DMS 273 treated with DMSO at 0.1 percent for 48 hours (cell line): ENCODE data around the gene MICA.
"Not testable (repeated sequence)": the region's sequence is repeated elsewhere in the genome, so short reads cannot be mapped to it uniquely, and the experiment has no call there.

ENCODE experiments used
- DNase-seq: peaks from one replicate; lab custom pipeline; 2025; lab: John Stamatoyannopoulos, UW

The MICA gene

DNA sequence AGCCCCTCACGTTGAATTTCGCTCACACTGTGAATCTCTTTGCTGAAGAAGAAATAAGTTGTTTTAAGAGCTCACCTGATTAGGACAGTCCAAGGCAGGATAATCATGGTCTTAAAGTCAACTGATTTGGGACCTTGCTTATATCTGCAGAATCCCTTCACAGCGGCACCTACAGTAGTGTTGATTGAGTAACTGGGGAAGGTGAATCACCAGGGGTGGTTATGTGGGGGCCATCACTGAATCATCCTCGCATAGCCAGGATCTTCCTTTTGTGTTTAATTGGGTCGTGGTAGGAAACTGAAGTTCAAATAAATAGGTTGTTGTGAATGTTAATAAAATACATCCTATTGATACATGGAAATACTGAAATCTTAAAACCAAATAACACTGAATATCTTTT is 20.2 kb upstream of the MICA start:
- no peak for DNase-seq

DNA sequence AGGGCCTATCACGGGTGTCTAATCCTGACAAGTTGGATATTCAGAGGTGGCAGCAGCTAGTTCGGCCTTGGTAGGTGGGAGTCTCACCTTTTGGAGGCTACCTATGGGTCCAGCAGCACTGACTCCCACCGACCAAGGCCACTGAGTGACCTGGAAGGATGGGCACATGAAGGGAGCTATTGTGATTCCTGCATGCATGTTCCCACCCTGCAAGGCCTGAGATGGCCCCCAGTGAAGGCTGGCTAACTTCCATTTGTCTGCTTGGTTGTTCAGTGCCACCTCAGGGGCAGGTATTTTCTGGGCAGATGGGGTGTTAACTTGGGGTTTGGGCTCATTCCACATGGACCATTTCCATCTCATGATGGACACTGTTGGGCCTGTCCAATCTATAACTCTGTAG is 18.4 kb upstream of the MICA start:
- DNase-seq: no peak

DNA sequence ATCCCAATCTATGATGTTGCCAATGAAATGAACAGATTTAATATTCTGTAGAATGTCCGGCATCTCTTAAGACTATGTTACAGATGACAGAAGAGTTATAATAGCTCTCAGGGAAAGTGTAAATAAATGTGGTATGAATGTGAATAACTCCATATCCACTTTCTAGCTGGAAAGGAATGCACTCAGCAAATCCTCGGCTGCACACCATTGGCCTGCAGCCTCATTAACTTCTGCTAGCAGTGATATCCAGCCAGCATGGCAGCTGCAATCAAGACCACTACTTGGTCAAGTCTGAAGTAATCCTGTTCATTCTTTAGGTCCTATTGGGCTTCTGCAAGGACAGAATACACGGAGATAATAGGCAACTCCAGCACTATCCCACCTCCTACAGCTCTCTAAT is 17.3 kb upstream of the MICA start:
- no peak for DNase-seq

DNA sequence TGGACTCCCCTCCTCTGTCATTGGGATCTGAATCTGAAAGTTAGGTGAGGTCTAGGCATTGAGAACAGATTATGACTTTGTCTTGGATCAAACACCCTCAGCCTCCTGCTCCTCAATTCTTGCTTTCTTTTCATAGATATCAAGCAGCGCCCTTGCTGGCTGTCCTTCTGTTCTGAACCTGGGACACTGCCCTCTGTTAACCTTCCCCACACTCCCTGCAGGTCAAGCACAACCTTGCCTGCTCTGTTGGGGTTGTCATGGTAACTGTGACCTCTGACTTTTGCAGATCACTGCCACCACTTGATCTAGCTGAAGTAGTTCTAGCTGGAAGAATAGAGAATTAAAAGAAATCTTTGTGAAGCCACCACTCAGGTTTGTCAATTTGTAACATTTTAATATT is 16.4 kb upstream of the MICA start:
- no peak for DNase-seq

DNA sequence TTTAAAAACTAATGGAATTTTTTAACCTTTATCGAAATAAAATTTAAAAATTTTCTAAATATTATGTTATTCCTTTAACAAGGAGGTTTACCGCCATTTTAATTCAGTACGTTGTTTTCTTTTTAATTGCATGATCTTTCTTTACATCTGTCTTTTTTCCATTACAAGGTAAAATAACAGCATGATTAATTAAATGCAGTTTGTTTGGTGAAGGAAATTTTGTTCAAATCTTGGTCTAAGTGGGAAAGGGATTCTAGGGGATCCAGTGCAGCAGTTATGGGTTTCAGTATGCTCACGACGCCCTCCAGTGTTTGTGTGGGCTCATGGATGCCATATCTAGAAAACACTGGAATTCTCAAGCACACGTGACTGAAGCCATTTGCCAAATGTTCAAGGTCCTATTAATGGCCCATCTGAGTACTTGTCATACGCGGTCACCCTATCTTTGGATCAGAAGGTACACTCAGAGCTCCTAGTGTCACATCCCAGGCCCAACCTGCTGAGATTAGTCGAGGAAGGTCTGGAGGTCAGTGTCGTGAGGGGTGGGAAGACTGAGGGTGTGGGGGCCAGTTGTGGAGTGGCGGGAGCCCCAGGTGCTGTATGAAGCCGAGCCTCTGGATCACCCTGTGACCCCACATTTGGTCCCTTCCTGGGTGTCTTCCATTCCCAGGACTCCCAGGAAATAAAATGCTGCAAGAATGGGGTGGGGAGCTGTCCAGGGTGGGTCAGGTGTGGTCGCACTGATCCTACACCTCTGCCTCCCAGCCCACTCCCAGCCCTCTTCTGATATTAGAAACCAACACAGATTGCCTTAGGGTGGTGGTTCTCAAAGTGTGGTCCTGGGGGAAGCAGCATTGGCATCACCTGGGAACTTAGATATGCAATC is 14.2 kb upstream of the MICA start:
- DNase-seq: not testable (repeated sequence)

DNA sequence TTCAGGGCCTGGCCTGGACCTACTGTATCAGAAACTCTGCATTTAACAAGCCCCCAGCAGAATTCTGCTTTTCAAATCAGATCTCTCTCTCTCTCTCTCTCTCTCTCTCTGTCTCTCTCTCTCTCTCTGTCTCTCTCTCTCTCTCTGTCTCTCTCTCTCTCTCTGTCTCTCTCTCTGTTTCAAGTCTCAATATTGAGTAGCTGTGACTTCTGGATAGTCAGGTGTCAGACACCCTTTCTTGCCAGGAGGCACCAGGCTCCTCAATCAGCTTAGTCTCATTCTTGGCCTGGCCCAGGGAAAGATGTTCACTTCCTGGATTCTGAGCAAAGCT is 13.6 kb upstream of the MICA start:
- DNase-seq: not testable (repeated sequence)

DNA sequence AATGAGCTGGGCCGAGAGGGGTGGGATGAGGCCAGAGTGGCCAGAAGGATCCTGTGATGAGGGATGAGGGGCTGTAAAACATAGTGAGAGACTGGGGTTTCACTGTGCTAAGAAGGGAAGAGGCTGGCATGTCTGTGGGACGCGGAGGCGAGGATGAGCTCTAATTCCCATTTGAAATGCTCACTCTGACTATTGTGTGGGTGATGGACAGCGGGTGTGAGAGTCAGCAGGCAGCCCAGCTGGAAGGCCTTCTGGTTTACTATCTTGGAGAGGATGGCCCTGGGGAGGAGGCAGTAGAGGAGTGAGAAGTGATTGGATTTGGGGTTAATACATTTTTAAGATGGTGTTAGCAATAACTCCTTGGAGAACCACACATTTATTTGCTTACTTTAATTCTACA is 9.5 kb upstream of the MICA start:
- DNase-seq: no peak

DNA sequence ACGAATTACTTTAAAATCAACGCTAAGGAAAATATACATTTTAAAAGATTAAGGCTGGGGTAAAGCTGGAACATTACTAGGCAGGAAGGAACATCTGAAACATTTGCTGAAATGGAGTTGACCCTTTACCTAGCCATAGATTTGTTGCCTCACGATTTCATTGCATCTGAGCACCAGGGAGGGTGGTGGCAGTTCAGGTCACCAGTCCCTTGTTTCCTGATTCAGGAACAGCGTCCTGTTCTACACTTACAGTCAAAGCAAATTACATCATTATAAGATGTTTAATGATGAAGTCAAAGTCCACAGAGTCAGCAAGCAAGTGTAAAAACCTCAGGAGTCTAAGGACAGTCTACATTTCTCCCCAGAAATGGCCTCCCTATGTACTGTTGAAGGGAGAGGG is 9.0 kb upstream of the MICA start:
- no peak for DNase-seq

DNA sequence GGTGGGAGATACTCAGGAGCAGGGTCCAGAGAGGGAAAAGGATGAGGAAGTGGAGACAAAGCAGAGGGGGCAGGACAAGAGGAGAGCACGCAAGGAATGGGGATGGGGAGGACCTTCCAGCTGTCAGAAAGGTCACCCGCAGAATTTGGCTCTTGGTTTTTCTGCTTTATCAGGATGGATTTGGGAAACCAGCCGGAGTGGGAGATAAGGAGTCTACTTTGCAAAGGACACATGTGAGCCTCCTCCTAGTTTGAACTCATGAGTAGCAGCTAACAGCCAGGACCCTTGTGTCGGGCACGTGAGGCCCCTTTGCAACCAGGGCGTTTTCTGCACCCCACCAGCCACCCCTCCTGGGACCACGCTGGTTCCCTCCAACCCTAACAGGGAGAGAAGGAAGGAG is 7.6 kb upstream of the MICA start:
- DNase-seq: no peak

DNA sequence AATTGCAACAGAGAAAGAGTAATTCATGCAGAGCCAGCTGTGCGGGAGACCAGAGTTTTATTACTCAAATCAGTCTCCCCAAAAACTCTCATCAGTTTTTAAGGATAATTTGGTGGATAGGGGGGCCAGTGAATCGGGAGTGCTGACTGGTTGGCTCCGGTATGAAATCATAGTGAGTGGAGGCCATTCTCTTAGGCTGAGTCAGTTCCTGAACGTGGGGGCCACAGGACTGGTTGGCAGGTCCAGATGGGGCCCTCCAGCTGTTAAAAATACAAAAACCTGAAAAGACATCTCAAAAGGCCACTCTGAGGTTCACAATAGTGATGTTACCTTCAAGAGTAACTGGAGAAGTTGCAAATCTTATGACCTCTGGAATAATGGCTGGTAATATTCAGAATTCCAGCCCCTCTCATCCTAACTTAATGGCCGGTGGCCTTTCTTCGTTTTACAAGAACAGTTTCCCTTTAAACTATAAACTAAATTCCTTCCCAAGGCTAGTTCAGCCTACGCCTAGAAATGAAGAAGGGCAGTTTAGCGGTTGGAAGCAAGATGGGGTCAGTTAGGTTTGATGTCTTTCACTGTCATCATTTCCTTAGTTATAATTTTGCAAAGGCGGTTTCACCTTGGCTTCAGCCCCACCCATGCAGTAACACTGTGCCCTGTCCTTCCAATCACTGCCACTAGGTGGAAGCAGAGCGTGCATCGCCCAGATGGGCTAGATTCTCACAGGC is 6.8 kb upstream of the MICA start:
- DNase-seq: peak; percentile 13

DNA sequence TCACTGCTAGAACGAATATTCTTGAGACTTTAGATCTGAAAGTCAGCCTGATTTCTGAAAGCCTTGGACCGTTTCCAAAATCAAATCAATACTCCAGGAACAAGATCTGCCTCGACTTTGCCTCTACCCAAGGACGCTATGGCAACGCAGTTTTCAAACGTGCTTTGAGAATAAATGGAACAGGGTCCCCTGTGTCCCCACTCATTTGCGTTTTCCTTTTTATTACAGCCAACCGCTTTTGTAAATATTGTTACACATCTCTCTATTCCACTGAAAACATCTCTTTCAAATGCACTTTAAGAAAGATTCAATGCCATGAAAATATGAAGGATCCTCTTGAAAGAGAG is 6.3 kb upstream of the MICA start:
- not testable (repeated sequence) for DNase-seq

DNA sequence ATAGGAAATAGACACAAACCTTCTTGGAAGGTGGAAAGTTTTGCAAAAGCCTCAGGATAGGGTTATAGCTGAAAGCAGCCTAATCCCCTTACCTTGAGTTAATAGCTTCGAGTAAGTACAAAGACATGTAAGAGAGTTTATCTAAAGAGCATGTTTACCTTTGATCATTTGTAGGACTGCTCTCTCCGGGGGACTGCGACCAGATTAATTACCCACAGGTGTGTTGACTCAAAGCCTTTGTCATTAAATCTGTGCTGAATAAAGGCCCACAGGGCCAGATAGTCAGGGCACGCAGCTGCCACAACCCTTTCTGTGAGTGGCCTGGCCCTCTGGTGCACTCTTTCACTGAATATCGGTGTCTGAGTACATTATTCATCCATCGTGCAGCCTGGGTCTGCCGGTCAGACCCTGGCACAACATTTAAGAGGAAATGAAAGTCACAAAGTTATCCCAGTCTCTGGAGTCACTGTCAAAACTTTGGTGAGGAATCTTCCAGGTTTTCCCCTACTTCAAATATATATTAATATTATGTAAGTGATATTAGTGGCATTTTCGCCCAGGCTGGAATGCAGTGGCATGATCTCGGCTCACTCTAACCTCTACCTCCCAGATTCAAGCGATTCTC is 5.4 kb upstream of the MICA start:
- no peak for DNase-seq

DNA sequence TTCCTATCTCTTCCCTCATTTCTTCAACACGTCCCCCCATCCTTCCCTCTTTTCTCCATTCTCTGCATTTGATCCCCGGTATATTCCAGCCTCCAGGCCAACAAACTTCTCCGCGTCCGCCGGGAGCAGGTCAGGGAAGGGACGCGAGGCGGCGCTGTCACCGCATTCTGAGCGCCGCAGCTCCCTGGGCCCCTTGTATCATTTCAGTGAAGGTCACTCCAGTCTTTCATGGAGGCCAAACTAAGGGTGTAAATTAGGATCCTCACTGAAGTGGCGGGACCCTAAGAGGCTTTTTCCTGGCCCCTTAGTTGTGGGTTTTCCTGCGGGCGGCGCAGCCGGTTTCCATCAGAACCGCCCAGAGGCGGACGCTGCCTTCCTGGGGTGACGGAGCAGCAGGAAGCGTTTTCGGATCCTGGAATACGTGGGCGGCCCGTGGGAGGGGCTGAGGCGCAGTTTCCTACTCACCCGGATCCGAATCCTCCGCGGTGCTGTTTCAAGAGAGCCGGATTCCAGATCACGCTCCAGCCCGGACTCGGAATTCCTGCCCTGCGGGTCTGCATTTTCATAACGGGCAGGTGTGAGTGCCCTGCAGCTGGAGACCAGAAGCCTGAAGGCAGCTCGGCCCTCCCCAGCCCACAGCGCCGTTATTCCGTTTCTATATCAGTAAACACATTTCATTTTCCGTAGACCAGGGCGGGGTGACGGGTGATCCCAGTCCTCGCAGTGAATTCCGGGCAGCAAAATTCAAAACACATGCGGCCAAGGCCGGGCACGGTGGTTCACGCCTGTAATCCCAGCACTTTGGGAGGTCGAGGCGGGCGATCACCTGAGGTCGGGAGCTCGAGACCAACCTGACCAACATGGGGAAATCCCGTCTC is 3.6 kb upstream of the MICA start:
- peak; percentile 73 for DNase-seq

DNA sequence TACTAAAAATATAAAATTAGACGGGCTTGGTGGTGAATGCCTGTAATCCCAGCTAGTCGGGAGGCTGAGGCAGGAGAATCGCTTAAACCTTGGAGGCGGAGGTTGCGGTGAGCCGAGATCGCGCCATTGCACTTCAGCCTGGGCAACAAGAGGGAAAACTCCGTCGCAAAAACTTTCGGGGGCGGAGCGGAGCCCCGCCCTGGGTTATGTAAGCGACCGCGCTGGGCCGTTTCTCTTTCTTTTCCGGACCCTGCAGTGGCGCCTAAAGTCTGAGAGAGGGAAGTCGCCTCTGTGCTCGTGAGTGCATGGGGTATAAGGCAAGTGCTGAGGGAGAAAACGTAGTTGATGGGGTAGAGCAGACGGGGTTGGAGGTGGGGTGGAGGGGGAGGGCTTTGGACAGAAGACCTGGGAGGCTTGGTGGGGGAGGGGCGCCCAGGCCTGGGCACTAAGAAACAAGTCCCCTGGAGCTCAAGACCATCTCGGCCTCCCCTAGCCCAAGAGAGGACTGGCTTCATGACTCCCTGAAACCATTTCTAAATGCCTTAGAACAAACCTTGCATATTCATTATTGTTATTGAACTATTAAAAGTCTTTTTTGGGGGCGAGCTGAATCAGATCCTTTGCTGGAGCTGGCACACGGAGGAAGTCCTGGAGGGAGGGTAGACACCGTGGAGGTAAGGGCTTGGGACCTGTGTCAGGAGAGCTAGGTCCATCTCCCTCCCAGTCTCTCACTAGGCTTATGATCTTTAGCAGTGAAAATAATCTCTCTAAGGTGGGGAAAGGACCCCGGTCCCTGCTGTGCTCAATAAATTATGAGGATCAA is 2.7 kb upstream of the MICA start:
- no peak for DNase-seq

DNA sequence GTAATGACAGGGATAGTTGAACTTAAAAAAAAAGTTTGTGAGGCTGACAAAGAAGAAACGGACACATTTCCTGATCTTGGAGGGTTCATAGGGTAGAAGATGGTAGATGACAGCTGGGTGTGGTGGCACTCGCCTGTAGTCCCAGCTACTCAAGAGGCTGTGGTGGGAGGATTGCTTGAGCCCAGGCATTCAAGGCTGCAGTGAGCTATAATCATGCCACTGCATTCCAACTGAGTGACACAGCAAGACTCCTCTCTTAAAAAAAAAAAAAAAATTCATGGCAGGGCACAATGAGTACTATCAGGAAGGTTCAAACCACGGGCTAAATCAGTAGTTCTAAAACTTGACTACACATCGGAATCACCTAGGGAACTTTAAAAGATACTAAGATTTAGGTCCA is 2.0 kb upstream of the MICA start:
- DNase-seq: no peak

DNA sequence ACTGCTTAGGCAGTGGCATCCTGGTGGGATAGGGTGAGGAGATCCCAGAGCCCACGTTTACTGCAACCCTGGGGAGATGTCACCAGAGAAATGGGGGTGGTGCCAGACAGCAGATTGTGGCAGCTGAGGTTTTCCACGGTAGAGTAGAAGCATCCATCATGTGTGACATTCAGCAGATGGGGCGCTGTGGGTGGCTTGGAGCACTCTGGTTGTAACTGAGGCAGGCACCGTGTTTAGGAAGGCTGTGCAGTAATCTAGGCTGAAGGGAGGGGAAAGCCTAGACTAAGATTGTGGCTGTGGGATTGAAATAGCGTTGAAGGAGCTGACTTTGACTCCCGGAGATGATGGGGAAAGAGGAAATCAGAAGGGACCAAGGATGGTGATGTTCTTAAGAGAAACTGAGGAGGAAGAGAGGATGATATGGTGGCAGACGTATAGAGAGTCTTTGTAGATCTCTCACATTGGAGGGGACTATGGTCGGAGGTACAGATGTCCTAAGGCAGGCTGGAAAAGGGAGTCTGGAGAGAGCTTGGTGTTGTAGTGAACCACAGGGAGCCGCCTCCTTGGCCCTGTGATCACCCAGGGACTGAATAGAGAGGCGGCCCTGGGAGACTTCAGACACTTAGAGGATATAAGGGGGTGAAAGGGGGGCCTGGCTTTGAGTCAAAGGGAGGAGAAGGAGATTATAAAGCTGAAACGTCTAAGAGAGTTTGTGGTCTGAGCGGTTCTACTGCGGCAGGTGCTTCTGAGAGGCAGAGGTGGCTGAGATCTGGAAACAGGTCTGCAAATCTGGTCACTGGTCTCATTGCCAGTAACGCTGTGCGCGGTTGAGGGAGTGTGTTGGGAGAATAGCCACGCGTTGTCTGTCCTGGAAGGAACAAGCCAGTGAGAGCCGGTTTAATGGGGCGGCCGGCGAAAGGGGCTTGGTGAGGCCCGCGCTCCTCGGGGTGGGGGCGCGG is 792 bp upstream of the MICA start:
- no peak for DNase-seq

DNA sequence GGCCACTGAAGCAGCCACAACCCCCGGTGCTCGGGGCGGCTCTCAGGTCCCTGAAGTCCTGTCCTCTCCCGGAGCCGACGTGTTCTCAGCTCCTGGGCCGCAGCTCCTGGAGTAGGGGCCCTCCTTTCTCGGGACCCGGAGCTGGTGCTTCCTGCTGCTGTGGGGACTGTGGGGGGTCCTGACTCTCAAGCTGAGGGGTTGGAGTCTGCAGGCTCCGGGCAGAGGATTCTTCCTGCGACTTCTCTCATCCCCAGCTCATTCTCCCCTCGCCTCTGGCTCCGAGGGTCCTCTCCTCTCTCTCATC is 618 bp downstream of the MICA start:
- DNase-seq: not testable (repeated sequence)

DNA sequence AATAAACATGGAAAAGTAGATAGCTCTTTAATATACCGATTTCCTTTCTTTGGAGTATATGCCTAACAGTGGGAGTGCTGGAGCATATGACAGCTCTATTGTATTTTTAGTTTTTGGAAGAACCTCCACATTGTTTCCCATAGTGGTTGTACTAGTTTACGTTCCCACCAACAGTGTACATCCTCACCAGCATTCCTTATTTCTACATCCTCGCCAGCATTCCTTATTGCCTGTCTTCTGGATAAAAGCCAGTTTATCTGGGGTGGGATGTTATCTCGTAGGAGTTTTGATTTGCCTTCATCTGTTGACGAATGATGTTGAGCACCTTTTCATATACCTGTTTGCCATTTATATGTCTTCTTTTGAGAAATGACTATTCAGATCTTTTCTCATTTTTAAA is 2.6 kb downstream of the MICA start:
- no peak for DNase-seq

DNA sequence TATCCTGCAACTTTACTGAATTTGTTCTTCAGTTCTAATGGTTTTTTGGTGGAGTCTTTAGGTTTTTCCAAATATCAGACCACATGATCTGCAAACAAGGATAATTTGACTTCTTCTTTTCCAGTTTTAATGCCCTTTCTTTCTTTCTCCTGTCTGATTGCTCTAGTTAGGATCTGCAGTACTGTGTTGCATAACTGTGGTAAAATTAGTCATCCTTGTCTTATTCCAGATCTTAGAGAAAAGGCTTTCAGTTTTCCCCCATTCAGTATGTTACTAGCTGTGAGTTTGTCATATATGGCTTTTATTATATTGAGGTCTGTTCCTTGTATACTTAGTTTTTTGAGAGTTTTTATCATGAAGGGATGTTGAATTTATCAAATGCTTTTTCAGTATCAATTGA is 4.3 kb downstream of the MICA start:
- DNase-seq: no peak

DNA sequence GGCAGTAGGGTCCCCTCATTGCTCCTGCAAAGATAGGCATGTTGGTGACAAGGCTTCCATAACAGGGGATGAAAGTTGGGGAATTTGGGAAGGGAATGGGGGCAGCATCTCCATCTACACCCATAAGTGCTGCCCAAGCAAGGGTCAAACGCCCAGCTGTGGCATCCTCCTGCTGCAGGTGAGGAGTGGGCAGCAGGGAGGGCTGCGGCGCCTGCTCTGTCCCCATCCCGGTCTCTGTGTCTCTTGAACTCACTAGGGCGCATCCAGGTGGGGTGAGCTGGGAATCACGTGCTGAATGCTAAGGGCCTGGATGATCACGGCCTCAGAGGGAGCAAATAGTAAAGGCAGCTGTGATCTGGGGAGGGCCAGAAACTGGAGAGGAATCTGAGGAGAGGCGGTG is 9.1 kb downstream of the MICA start:
- no peak for DNase-seq
